Measurements from ENCODE around the gene FBXL22.

The FBXL22 gene

GRCh38 chr15:63610209-63610841 is 13.1 kb downstream of the FBXL22 start (continued):
- no peak for TF ChIP-seq PRDM2 (tag by site-specific recombination; IDR thresholded peaks at IDR 0.05; ENCODE audit: borderline replicate concordance)
- TF ChIP-seq ZNF248 (tag by site-specific recombination; IDR thresholded peaks at IDR 0.05), result no peak
- TF ChIP-seq ZNF521 (tag by site-specific recombination; IDR thresholded peaks at IDR 0.05), result no peak
- TF ChIP-seq ZNF768 (tag by site-specific recombination; IDR thresholded peaks at IDR 0.05), result no peak
- no peak for TF ChIP-seq ZFHX2 (tag by site-specific recombination; conservative IDR thresholded peaks at IDR 0.05)
- TF ChIP-seq ZNF148 (tag by site-specific recombination; IDR thresholded peaks at IDR 0.05; ENCODE audit: borderline replicate concordance), result no peak
- TF ChIP-seq ZSCAN16 (tag by site-specific recombination; IDR thresholded peaks at IDR 0.05), result no peak
- TF ChIP-seq PRDM1 (tag by site-specific recombination; IDR thresholded peaks at IDR 0.05), result no peak
- TF ChIP-seq TRIM28 (IDR thresholded peaks at IDR 0.05; ENCODE audit: borderline replicate concordance, low read length), result peak; percentile 65; the same call in 1 of the 2 replicates
- TF ChIP-seq GLIS2 (tag by site-specific recombination; IDR thresholded peaks at IDR 0.05), result no peak
- TF ChIP-seq ZNF501 (tag by site-specific recombination; IDR thresholded peaks at IDR 0.05), result no peak
- peak; percentile 33; the same call in 1 of the 2 replicates for TF ChIP-seq PRDM10 (tag by site-specific recombination; IDR thresholded peaks at IDR 0.05)
- peak; percentile 83 for TF ChIP-seq ZNF660 (tag by site-specific recombination; IDR thresholded peaks at IDR 0.05)
- no peak for TF ChIP-seq ZNF670 (tag by site-specific recombination; IDR thresholded peaks at IDR 0.05; ENCODE audit: low read depth)
- TF ChIP-seq ZNF692 (tag by site-specific recombination; IDR thresholded peaks at IDR 0.05), result 0 out of 2 replicates have a peak, but pooled peaks have one; percentile 47
- TF ChIP-seq KLF8 (tag by site-specific recombination; IDR thresholded peaks at IDR 0.05), result no peak
- no peak for TF ChIP-seq BCL6B (tag by site-specific recombination; IDR thresholded peaks at IDR 0.05)
- TF ChIP-seq ZNF777 (tag by site-specific recombination; IDR thresholded peaks at IDR 0.05; ENCODE audit: borderline replicate concordance), result no peak
